CD14-positive monocyte (primary cell): Measurements from ENCODE around the gene IPO9. TPM values are rescaled to one million over a fixed set of nuclear protein-coding genes. Genes with fewer than 3 reads are reported as not detected.

Source experiments
- DNase-seq, 3 donors: peaks; one replicate each; pipeline ENCODE4 v3.0.0-alpha.2; 2011 to 2022
- H2AFZ ChIP-seq: 2 replicates; pipeline ENCODE4 v1.6.0; 2012; ENCODE audit warnings: mild to moderate bottlenecking, low read depth, low read length, inconsistent platforms; ENCODE audit not compliant: insufficient read depth, poor library complexity, severe bottlenecking
- H3K27ac ChIP-seq, 2 donors: 1 replicate in 1 of 2; 2 replicates in 1 of 2; pipeline ENCODE4 v1.5.1; 2012 to 2013; ENCODE audit warnings: low read length in 2 of 2, control low read depth in 1 of 2, inconsistent platforms in 1 of 2, low read depth in 1 of 2, mild to moderate bottlenecking in 1 of 2
- H3K27me3 ChIP-seq, 2 donors: one replicate each; pipeline versions ENCODE4 v1.6.0 to v1.6.1; 2011 to 2013; ENCODE audit warnings: low read length in 2 of 2; ENCODE audit not compliant: control insufficient read depth in 2 of 2, insufficient read depth in 2 of 2
- H3K36me3 ChIP-seq, 2 donors: replicated peaks in 1 of 2; 1 replicate in 1 of 2; 2 replicates in 1 of 2; pipeline versions ENCODE4 v1.5.1 to v1.6.1; 2012 to 2013; ENCODE audit warnings: low read length in 2 of 2, control low read depth in 1 of 2, inconsistent platforms in 1 of 2, mild to moderate bottlenecking in 1 of 2; ENCODE audit not compliant: insufficient read depth in 2 of 2, control insufficient read depth in 1 of 2
- H3K4me1 ChIP-seq, 2 donors: 1 replicate in 1 of 2; 2 replicates in 1 of 2; pipeline versions ENCODE4 v1.5.1 to v1.6.1; 2012 to 2013; ENCODE audit warnings: low read length in 2 of 2, control low read depth in 1 of 2, inconsistent platforms in 1 of 2, mild to moderate bottlenecking in 1 of 2, moderate library complexity in 1 of 2; ENCODE audit not compliant: insufficient read depth in 2 of 2, control insufficient read depth in 1 of 2
- H3K4me2 ChIP-seq: replicated peaks from 2 replicates; pipeline ENCODE3; 2012; ENCODE audit warnings: low read length, moderate library complexity, mild to moderate bottlenecking; ENCODE audit not compliant: poor library complexity, severe bottlenecking; ENCODE audit errors: extremely low read depth
- H3K4me3 ChIP-seq, 3 experiments: fragments of 200-600 bp in 1 of 3; sonication (generic) in 1 of 3; replicated peaks in 1 of 3; 1 replicate in 2 of 3; 2 replicates in 1 of 3; pipeline ENCODE4 v1.5.1; 2011 to 2013; ENCODE audit warnings: low read length in 3 of 3, mild to moderate bottlenecking in 3 of 3, control low read depth in 2 of 3, low read depth in 2 of 3, inconsistent platforms in 1 of 3, moderate library complexity in 1 of 3
- H3K79me2 ChIP-seq: 2 replicates; pipeline ENCODE4 v1.6.0; 2012; ENCODE audit warnings: mild to moderate bottlenecking, control low read depth, inconsistent platforms, low read length, moderate library complexity; ENCODE audit not compliant: insufficient read depth
- H3K9ac ChIP-seq: 2 replicates; pipeline ENCODE4 v1.6.0; 2017; ENCODE audit warnings: low read length, mild to moderate bottlenecking; ENCODE audit not compliant: insufficient read depth, poor library complexity, severe bottlenecking
- H3K9me3 ChIP-seq, 2 donors: replicated peaks in 1 of 2; 1 replicate in 1 of 2; 2 replicates in 1 of 2; pipeline versions ENCODE4 v1.5.1 to v1.6.1; 2012 to 2013; ENCODE audit warnings: low read length in 2 of 2, control low read depth in 1 of 2; ENCODE audit not compliant: control insufficient read depth in 1 of 2, insufficient read depth in 1 of 2
- H4K20me1 ChIP-seq: 2 replicates; pipeline ENCODE4 v1.6.0; 2012; ENCODE audit warnings: mild to moderate bottlenecking, low read length, control low read depth, moderate library complexity; ENCODE audit not compliant: insufficient read depth
- H3K27ac Mint-ChIP-seq, 7 donors: one replicate each; pipeline ENCODE4 v1.8.0; 2020; ENCODE audit warnings: mild to moderate bottlenecking in 7 of 7, mixed read lengths in 7 of 7, moderate library complexity in 6 of 7, inconsistent platforms in 2 of 7
- H3K27me3 Mint-ChIP-seq, 3 donors: one replicate each; pipeline ENCODE4 v1.8.0; 2021 to 2022; ENCODE audit warnings: low read depth in 3 of 3, mild to moderate bottlenecking in 3 of 3, mixed read lengths in 3 of 3, moderate library complexity in 3 of 3, inconsistent platforms in 1 of 3
- H3K36me3 Mint-ChIP-seq, 2 donors: one replicate each; pipeline ENCODE4 v1.8.0; 2020; ENCODE audit warnings: mixed read lengths in 2 of 2, inconsistent platforms in 1 of 2, mild to moderate bottlenecking in 1 of 2
- H3K4me1 Mint-ChIP-seq: one replicate; pipeline ENCODE4 v1.8.0; 2020; ENCODE audit warnings: mild to moderate bottlenecking, mixed read lengths
- H3K4me3 Mint-ChIP-seq, 2 donors: one replicate each; pipeline ENCODE4 v1.8.0; 2020; ENCODE audit warnings: mild to moderate bottlenecking in 2 of 2, mixed read lengths in 2 of 2, moderate library complexity in 1 of 2
- H3K9me3 Mint-ChIP-seq, 7 donors: one replicate each; pipeline ENCODE4 v1.8.0; 2020 to 2022; ENCODE audit warnings: mixed read lengths in 7 of 7, mild to moderate bottlenecking in 6 of 7, moderate library complexity in 6 of 7, inconsistent platforms in 2 of 7
- CTCF ChIP-seq: fragments of 200-600 bp; IDR thresholded peaks from one replicate; pipeline ENCODE4 v1.8.0; 2022; ENCODE audit warnings: antibody characterized with exemption, mild to moderate bottlenecking
- WGBS: methylation state at CpG from one replicate; pipeline ENCODE4 v1.1.5; 2013; ENCODE audit warnings: missing lambda C conversion rate; ENCODE audit not compliant: insufficient coverage; 5-methylcytosine and 5-hydroxymethylcytosine counted together
- intact Hi-C, 2 donors: fragments of 100-400 bp; cut with micrococcal nuclease; formaldehyde crosslinking; loops; one replicate each; pipeline versions ENCODE4 v1.15.0 to v1.15.1; 2023
- polyA plus RNA-seq, 3 donors: library from polyadenylated mRNA; depleted of rRNA in 1 of 3; unstranded in 2 of 3; stranded (reverse) in 1 of 3; fragments of 300-500 nt in 2 of 3; fragments of >200 nt in 1 of 3; fragmentation: Illumina TruSeq in 2 of 3; gene quantifications; 1 replicate in 2 of 3; 2 replicates in 1 of 3; pipeline ENCODE4 v1.2.3, GENCODE V29; 2012 to 2021

Gene IPO9
- polyA plus RNA-seq, 3 donors: 11.3 to 12.6 (median 12.0) TPM

GRCh38 chr1:201876148-201876818 is 47.3 kb downstream of the IPO9 start:
- Histone ChIP-seq H2AFZ (no peak overlapping the region), H3K27me3 (no peaks in the 10 kb centered on the region), H3K27ac (no peak overlapping the region), H3K9ac (no peak overlapping the region), H3K4me2 (no peak overlapping the region), H3K79me2 (no peaks in the 10 kb centered on the region), H4K20me1 (no peaks in the 10 kb centered on the region), H3K4me1 (peaks cover 8% of the 10 kb centered on the region in 2 donors), H3K36me3 (peaks cover 33 to 59% of the 10 kb centered on the region in 2 donors), H3K9me3 (no peaks in the 10 kb centered on the region), H3K4me3 (no peak overlapping the region)
- intact Hi-C loops: loop anchor here (5.0 kb wide), 1 partner anchor 96 kb away; no protein-coding TSS in a partner anchor
- peaks cover 50 to 62% of the 10 kb centered on the region in 2 donors for H3K36me3 Mint-ChIP-seq
- H3K27ac Mint-ChIP-seq: peak overlapping the region in 1 of 7 donors; percentile 33
- H3K4me3 Mint-ChIP-seq: no peak overlapping the region
- no peak for TF ChIP-seq CTCF
- H3K27me3 Mint-ChIP-seq: peaks cover 0 to 3% (median 0%) of the 10 kb centered on the region in 3 donors
- H3K9me3 Mint-ChIP-seq: peaks cover 0 to 2% (median 0%) of the 10 kb centered on the region in 7 donors
- peaks cover 9% of the 10 kb centered on the region for H3K4me1 Mint-ChIP-seq
- 100% methylated on average over 2 of the region's 8 CpGs for WGBS
- no peak for DNase-seq

GRCh38 chr1:201877877-201878401 is 49.0 kb downstream of the IPO9 start:
- peak; percentile 72 for TF ChIP-seq CTCF
- Histone ChIP-seq H4K20me1 (no peaks in the 10 kb centered on the region), H3K27ac (peak overlapping the region in 1 of 2 donors; percentile 7), H2AFZ (no peak overlapping the region), H3K4me3 (no peak overlapping the region), H3K4me2 (no peak overlapping the region), H3K4me1 (peaks cover 25% of the 10 kb centered on the region in 2 donors), H3K9ac (no peak overlapping the region), H3K27me3 (no peaks in the 10 kb centered on the region), H3K79me2 (no peaks in the 10 kb centered on the region), H3K9me3 (no peaks in the 10 kb centered on the region), H3K36me3 (peaks cover 16 to 42% of the 10 kb centered on the region in 2 donors)
- peaks cover 22% of the 10 kb centered on the region for H3K4me1 Mint-ChIP-seq
- intact Hi-C loops: loop anchor here (2.0 to 5.0 kb wide), 2 partner anchors 77 to 94 kb away; partner anchors contain the start of gene TIMM17A (in 1 of the 2)
- peak; percentile 25 to 40 (median 39) for DNase-seq
- peaks cover 0 to 2% (median 0%) of the 10 kb centered on the region in 7 donors for H3K9me3 Mint-ChIP-seq
- 52% methylated on average over 4 of the region's 6 CpGs for WGBS
- H3K4me3 Mint-ChIP-seq: no peak overlapping the region
- H3K27ac Mint-ChIP-seq: peak overlapping the region in 3 of 7 donors; percentile 16 to 50 (median 37)
- peaks cover 33 to 46% of the 10 kb centered on the region in 2 donors for H3K36me3 Mint-ChIP-seq
- peaks cover 0 to 3% (median 0%) of the 10 kb centered on the region in 3 donors for H3K27me3 Mint-ChIP-seq
